ENCODE data around the gene MTA2. TPM values are rescaled to one million over a fixed set of nuclear protein-coding genes. Genes with fewer than 3 reads are reported as not detected.

Gene MTA2
- total RNA-seq, 2 donors from 2014 or later, result 96.5 to 110 TPM

GRCh38 chr11:62548545-62549335, 52.9 kb downstream of the MTA2 start:
- DNase-seq (ENCODE audit: low spot score), result peak; percentile 83
- Histone ChIP-seq H3K27ac (peak overlapping the region; percentile 97 to 99), H3K27me3 (replicated peaks; ENCODE audit: insufficient read depth) (no peaks in the 10 kb centered on the region), H3K4me3 (no peak overlapping the region), H3K9me3 (no peaks in the 10 kb centered on the region), H3K36me3 (no peaks in the 10 kb centered on the region), H3K4me1 (replicated peaks) (peaks cover 37% of the 10 kb centered on the region)
- TF ChIP-seq POLR2A (IDR thresholded peaks at IDR 0.05) (no peak), POLR2AphosphoS5 (IDR thresholded peaks at IDR 0.05) (peak; percentile 72), CTCF (IDR thresholded peaks at IDR 0.05) (no peak)
- intact Hi-C loops (cut with DNase I), result loop anchor here (5.0 kb wide), 2 partner anchors 41 to 64 kb away; partner anchors contain the start of genes EML3 and ROM1
- 47% methylated on average over 17 of the region's 17 CpGs for WGBS

- H3K27ac ChIP-seq, result peak overlapping the region; percentile 97 to 99
- peaks cover 29% of the 10 kb centered on the region for H3K4me1 ChIP-seq (replicated peaks)
- peak overlapping the region; percentile 93 to 98 for H3K4me3 ChIP-seq
- DNase-seq (ENCODE audit: low spot score), result peak; percentile 92
- H3K36me3 ChIP-seq, result no peaks in the 10 kb centered on the region
- TF ChIP-seq CTCF (IDR thresholded peaks at IDR 0.05) (no peak), POLR2AphosphoS5 (IDR thresholded peaks at IDR 0.05) (peak; percentile 89), POLR2A (IDR thresholded peaks at IDR 0.05) (peak; percentile 44)
- intact Hi-C loops (cut with DNase I), result loop anchor here (5.0 kb wide), 2 partner anchors 40 to 65 kb away; partner anchors contain the start of genes EML3 and ROM1
- no peaks in the 10 kb centered on the region for H3K9me3 ChIP-seq
- H3K27me3 ChIP-seq (replicated peaks; ENCODE audit: insufficient read depth), result no peaks in the 10 kb centered on the region
- WGBS, result 20% methylated on average over 8 of the region's 8 CpGs
Measured at GRCh38 chr11:62547691-62548281, 53.9 kb downstream of the MTA2 start.

GRCh38 chr11:62546929-62547625, 54.6 kb downstream of the MTA2 start:
- H3K4me3 ChIP-seq, result peak overlapping the region; percentile 93 to 98
- DNase-seq (ENCODE audit: low spot score), result peak; percentile 28
- H3K4me1 ChIP-seq (replicated peaks), result peaks cover 31% of the 10 kb centered on the region
- TF ChIP-seq POLR2A (IDR thresholded peaks at IDR 0.05) (no peak), POLR2AphosphoS5 (IDR thresholded peaks at IDR 0.05) (no peak), CTCF (IDR thresholded peaks at IDR 0.05) (no peak)
- intact Hi-C loops (cut with DNase I), result loop anchor here (5.0 kb wide), 2 partner anchors 40 to 65 kb away; partner anchors contain the start of genes EML3 and ROM1
- H3K27ac ChIP-seq, result peak overlapping the region; percentile 97 to 99
- no peaks in the 10 kb centered on the region for H3K9me3 ChIP-seq
- H3K27me3 ChIP-seq (replicated peaks; ENCODE audit: insufficient read depth), result no peaks in the 10 kb centered on the region
- no peaks in the 10 kb centered on the region for H3K36me3 ChIP-seq
- 2% methylated on average over 40 of the region's 40 CpGs for WGBS

DNA sequence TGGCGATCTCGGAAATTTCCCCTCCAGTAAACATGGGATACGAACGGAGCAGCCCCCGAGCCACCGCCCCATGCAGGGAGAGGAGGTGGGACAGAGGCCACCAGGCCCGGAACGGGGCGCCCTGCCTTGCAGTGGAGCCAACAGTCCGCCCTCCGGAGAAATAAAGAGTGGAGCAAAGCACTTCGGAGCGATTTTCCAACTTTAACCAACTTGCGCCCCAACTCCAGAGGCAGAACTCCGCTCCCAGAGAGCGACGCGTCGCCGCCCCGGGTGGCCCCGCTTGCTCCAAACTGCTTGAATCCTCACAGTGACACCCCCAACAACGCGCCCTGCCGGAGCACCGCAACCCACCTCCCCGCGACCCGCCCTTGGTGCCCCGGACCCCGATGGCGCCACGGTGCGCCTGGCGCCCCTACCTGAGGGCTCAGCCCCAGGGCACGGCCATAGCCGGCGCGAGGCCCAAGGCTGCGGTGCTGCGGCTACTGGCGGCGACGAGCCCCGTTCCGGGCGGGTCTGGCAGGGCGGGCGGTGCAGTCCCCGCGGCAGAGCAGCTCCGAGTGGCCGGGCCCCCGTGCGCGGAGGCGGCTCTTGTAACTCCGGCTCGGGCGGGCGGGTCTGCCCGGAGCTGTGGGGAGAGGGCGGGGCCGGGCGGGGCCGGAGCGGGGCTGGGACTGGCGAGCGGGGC, 55.3 kb downstream of the MTA2 start, which contains the start of gene AHNAK:
Gene AHNAK, minus strand, starts transcription at position 563 of the 685 bp plus-strand sequence. CDS start 10,708 bp downstream, outside the sequence.
- Histone ChIP-seq H3K27ac (peak within 1 kb of the TSS; percentile 97 to 99), H3K4me1 (replicated peaks) (peaks cover 37% of the 10 kb centered on the region), H3K4me3 (peak within 1 kb of the TSS; percentile 93 to 98), H3K27me3 (replicated peaks; ENCODE audit: insufficient read depth) (no peaks in the 10 kb centered on the region), H3K9me3 (no peaks in the 10 kb centered on the region), H3K36me3 (no peaks in the 10 kb centered on the region)
- TF ChIP-seq CTCF (IDR thresholded peaks at IDR 0.05) (no peak), POLR2AphosphoS5 (IDR thresholded peaks at IDR 0.05) (peak; percentile 48), POLR2A (IDR thresholded peaks at IDR 0.05) (peak; percentile 95)
- peak; percentile 92 for DNase-seq (ENCODE audit: low spot score)
- intact Hi-C loops (cut with DNase I), result loop anchor here (5.0 kb wide), 2 partner anchors 39 to 66 kb away; partner anchors contain the start of genes EML3 and ROM1
- WGBS, result under 1% methylated on average over 65 of the region's 69 CpGs
